ENCODE measurements around the gene KRTAP8-1.

Gene KRTAP8-1, protein sequence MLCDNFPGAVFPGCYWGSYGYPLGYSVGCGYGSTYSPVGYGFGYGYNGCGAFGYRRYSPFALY

DNA sequence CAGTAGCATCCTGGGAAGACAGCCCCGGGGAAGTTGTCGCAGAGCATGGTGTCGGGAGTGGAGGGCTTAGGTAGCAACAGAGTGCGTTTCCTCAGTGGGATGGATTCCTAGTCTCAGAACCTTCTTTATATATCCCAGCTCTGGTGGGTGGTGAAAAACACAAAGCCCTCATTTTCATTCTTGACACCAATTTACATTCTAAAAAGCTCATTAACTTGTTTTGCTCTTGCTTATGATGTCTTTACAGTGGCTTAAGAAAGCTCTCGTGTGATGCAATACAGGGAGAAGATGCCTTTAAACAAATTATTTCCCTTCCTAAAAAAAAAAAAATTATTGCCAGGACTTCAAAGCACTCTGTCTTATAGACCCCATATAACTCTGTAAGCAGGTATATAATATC lies at the start of gene KRTAP8-1:
Gene KRTAP8-1 (minus strand): TSS at position 101 of the 400 bp plus-strand sequence. CDS start 54 bp downstream, at position 47.
- no peak for DNase-seq

DNA sequence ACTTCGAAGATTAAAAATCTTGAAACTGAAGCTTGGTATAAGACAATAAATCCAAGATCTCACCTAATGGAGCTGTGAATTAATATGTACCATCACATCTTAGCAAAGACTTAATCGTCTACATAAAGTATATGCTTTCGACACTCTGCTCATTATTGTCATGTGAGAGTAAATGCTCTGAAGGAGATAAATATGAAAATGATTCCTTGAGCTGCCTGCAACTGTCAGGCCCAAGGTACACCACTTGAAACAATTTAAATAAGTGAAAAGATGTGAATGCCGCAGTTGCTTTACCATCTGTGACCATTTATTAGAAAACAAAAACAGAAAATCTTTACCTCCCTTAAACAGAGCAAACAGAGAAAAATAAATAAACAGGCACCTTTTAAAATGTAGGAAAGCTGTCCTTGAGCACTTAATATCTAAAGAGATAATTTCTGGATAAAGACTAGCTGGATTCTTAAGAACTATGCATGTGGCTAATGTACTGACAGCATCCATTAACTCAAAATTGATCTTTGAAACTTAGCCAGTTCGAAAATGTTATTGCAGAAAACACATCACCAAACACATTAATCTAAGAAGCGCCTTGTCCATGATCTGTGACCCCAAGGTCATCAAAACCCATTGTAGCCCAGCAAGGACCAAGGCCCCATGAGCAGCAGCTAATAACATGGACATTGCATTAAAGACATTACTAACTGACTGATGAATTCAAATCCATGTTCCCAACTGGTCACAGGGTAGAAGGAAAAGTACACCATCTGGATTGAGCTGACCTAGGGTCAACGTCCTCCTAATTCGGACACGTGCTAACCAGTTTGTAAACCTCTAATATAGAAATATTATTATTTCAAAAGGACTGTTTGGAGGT lies 34.8 kb upstream of the KRTAP8-1 start:
- DNase-seq, result no peak

DNA sequence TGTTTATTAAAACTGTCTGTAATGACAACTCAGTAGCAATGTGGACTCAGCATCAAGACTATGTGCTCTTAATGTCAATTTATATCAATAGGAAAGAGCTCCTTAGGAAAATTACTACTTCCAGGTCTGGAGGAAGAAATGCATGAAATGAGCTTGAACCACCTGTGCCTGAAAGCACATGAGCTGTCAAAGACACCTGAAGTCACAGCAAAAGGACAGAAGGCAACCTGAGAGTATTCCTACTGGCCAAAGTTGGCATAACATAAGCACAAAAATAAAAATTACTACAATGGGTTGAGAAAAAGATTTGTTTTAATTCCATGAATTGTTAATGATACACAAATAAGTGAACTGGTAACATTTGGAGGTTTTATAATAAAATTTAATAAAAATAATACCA lies 29.9 kb upstream of the KRTAP8-1 start:
- DNase-seq, result no peak

DNA sequence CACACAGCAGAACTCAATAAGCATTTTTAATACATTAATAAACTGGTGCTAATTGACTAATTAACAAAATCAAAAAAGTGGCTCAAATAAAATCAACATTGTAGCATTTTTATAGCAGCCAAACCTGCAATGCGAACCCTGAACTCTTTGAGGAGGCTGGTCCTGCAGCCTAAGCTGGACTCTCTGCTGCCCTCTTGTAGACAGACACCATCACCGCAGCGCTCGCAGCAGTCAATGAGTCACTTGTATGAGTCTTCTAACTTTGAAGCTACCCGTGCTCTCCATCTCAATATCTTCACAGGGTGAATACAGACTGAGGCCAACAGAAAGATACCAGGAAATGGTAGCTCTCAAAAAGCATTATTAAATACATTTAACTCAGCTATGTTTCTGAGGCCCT lies 26.2 kb upstream of the KRTAP8-1 start:
- no peak for DNase-seq

DNA sequence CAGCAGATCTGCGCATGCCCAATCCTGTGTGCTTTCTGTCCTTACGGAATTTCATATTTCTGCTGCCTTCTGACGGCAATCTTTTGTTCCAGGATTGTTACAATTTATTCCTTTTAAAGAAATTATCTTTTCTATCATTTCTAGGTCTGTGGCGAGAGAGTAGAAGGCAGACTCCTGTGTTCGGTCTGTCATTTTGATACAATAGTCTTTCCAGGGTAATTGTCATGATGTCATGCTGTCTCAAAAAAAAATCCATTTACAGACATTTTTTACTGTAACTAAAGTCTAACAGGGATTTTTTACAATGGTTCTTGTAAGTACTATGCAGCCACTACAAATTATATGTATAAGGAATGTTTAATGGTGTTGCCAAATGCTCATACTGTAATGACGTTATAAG lies 25.5 kb upstream of the KRTAP8-1 start:
- DNase-seq, result no peak

DNA sequence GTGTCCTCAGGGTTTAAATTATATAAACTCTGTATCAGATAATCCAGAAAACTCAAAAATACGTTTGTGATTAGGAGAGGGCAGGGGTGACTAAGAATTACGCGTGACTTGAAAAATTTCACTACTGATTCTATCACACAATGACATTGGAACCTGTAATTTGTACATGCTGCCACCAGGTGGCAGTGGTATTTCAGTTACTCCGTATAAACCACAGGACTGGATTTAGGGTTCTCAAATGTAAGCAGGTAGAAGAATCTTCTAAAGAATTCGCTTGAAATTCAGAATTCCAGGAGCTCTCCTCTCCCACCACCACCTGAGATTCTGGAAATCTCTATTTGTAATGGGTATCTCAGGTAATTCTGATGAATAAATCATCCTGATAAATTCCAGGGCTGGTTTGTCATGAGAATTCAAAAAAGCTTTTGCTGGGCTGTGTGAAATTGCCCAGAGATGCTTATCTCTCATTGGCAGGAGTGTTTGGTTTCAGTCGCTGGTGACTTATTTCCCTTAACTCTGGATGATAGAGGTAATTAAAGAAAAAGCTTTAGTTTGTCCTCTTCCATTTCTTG lies 18.2 kb upstream of the KRTAP8-1 start:
- DNase-seq, result no peak

DNA sequence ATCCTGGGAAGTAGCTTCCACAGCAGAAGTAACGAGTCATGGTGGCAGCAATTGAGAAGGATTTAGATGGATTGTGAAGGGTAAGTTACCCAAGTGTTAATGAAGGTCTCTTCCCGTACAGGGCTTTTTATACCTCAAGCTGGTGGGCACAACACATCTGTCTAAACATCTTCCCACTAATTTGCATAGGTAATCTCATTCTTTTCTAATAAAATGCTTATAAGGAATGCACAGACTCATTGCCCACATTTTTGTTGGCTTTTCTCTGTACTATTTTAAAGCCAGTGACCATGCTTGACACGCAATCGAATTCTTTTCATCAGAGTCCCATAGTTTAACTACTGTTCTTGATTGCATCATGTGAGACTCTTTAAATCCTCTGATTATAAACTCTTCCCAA lies 16.6 kb upstream of the KRTAP8-1 start, which contains the start of gene KRTAP7-1:
Gene KRTAP7-1 (minus strand): TSS at position 101 of the 400 bp plus-strand sequence. CDS start 61 bp downstream, at position 40.
- DNase-seq, result no peak

DNA sequence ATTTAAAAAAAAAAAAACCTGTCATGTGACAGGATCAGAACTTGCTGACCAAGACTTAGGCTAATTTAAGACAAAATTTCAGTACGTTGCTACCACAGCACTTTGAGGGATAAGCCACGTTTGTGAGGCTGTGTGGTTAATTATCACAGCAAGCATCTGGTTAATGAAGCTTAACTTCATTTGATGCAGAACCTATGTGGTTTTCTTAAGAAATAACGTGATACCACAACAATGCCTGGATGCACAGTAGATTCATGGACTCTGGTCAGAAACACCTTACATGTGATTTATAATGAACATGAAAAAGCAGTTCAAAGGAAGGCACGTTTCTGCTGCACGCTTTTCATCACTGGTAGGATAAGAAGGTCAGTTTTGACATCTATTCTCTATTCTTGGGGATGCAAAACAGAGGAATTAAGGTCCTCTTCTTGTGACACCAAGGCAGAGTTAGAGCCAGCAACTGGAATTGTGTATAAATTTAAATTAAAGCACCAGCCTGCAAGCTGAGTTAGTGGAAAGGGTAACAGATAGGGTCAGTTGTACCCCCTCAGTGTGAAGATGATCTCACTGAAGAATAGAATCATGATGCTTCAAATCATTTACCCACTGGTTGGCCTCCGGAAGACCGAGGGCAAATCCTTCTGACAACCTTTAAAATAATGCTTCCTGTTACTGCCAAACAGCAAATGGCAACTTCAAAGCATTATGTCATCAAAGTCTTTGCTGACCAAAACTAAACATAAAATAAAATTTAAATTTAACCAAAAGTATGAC lies 6.0 kb upstream of the KRTAP8-1 start:
- DNase-seq, result no peak

DNA sequence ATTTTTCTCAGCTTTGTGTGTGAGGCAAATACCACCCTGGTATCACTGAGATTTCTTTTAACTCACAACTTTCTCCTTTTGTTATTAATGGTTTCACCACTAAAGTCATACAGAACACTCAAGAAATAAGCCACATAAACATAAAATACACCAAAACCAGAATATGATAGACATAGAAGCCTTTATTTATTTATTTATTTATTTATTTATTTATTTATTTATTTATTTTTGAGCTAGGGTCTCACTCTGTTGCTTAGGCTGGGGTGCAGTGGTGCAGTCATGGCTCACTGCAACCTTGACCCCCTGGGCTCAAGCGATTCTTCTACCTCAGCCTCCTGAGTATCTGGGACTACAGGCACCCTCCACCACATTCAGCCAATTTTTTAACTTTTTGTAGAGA lies 12.5 kb downstream of the KRTAP8-1 start:
- no peak for DNase-seq

DNA sequence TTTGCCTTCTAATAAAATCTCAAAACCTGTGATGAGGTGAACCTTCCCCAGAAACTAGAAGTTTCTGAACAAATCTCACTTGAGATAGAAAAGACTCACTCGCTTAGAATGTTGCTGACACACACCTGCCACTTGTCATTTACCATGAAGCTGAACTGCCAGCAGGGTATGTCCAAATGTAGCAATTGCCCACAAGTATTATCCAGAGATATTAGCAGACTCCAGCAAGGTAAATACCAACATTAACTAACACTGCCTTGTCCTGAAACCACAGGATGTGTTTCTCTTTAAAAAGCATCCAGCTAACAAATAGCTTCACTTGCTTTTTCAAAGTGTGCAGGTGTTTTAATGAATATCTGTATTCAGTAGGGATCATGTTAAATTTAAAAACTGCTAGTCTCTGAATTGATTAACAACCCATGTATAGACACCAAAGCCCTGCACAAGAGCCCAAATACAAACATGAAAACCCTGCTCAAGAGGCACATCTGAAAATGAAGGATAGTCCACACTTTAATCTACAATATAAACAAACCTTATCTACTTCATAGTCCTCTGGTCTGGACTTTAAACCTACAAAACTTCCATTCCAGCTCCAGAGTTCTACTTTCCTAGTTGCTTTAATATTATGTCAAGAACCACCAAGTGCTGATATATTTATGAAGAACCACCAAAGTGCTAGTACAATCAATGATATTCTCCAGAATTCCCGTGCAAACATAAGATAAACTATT lies 19.3 kb downstream of the KRTAP8-1 start:
- DNase-seq, result no peak

DNA sequence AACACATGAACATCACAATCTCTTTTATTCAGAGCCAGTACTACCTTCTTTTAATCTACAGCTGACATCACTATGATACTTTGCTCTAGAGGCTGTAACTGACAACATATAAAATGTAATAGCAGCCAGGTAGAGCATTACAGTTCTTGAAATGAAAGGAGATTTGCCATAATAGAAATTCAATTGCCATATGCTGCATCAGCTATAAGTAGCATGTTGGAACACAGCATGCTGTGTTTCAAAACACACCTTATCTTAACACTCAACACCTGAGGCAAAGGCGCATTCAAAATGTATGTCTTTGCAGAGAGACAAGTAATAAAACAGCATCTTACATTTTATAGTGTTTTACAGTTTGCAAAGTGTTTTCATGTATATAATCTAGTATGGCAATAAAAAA lies 33.8 kb downstream of the KRTAP8-1 start:
- DNase-seq, result no peak

DNA sequence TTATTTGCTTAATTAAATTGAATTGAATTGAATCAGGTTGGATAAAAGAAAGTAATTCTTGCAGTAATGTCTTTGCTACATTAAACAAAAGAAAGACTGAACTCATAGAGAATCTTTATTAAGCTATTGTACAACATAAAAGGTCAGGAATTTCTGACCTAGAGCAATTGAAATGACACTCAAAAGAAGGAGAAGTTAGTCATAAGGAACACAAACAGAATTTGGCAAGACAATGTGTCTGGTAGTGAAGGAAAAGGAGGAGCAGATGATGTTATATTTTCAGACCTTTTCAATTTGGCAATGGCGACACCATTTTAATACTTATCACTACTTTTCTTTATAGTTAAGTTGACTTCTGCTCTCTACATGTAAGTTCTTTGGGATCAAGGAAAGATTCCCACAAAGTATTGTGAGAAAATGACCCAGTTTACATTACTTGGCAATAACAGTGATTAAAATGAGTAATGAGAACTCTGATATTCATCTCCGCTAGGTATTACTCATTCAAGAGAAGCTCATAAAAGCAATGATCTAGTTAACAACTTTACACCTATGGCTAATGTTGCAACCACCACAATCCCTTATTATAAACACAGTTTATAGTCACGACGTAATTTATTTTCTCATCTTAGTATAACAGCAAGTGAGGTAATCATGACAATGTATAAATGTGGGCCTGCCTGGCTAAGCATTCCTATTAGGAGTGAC lies 43.2 kb downstream of the KRTAP8-1 start:
- DNase-seq, result no peak

All from GDM1 (cell line).